RWPE2 (cell line): ENCODE results near the gene CORO7.
A peak's percentile ranks its signal among the peaks of the same experiment; 100 is the strongest.
"Not testable (repeated sequence)": the region's sequence is repeated elsewhere in the genome, so short reads cannot be mapped to it uniquely, and the experiment has no call there.

Source experiments
- ATAC-seq: fragments of 200-7000 bp; cut with Tn5 transposase; 3 replicates; pipeline ENCODE4 v1.9.1; 2021; ENCODE audit warnings: low read depth
- DNase-seq: peaks from one replicate; pipeline ENCODE4 v3.0.0-alpha.2; 2020; ENCODE audit warnings: low spot score
- H3K27ac ChIP-seq: fragments of 450-650 bp; 2 replicates; pipeline ENCODE4 v1.5.1; 2017; ENCODE audit warnings: mild to moderate bottlenecking; ENCODE audit not compliant: poor library complexity, severe bottlenecking
- H3K27me3 ChIP-seq: fragments of 250-450 bp; sonication (Bioruptor Pico); 2 replicates; pipeline ENCODE4 v1.5.1; 2021; ENCODE audit warnings: mild to moderate bottlenecking, moderate library complexity; ENCODE audit not compliant: insufficient read depth, poor library complexity, severe bottlenecking
- H3K36me3 ChIP-seq: fragments of 250-450 bp; sonication (Bioruptor Pico); 2 replicates; pipeline ENCODE4 v1.5.1; 2020; ENCODE audit warnings: low read depth, mild to moderate bottlenecking, moderate library complexity
- H3K4me1 ChIP-seq: fragments of 250-450 bp; sonication (Bioruptor Pico); 2 replicates; pipeline ENCODE4 v1.5.1; 2021; ENCODE audit warnings: mild to moderate bottlenecking, moderate library complexity; ENCODE audit not compliant: insufficient read depth, poor library complexity, severe bottlenecking
- H3K4me3 ChIP-seq: fragments of 250-450 bp; sonication (Bioruptor Pico); 2 replicates; pipeline ENCODE4 v1.5.1; 2021; ENCODE audit warnings: mild to moderate bottlenecking, moderate library complexity; ENCODE audit not compliant: severe bottlenecking
- H3K9me3 ChIP-seq: fragments of 250-450 bp; sonication (Bioruptor Pico); 2 replicates; pipeline ENCODE4 v1.5.1; 2021; ENCODE audit warnings: mild to moderate bottlenecking, moderate library complexity; ENCODE audit not compliant: severe bottlenecking
- TF ChIP-seq, protein P1 (sequence below): fragments of 450-650 bp; IDR thresholded peaks from one replicate; pipeline ENCODE4 v1.5.1; 2017; ENCODE audit warnings: mild to moderate bottlenecking, moderate library complexity; ENCODE audit not compliant: poor library complexity, severe bottlenecking

The CORO7 gene

DNA sequence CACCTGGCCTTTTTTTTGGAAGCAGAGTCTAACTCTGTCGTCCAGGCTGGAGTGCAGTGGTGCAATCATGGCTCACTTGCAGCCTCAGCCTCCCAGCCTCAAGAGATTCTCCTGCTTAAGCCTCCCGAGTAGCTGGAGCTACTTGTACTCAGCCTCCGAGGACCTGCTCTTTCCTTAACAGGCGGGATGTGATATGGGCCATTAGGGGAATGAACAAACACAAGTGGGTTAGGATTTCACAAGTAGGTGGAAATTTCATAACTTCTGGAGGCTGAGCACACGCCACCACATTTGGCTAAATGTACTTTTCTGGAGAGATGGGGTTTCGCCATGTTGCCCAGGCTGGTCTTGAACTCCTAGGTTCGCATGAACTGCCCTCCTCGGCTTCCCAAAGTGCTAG is 69.4 kb downstream of the CORO7 start:
- no peak for DNase-seq
- peaks cover 11% of the 10 kb centered on the region for H3K4me1 ChIP-seq
- H3K9me3 ChIP-seq: no peaks in the 10 kb centered on the region
- no peaks in the 10 kb centered on the region for H3K27me3 ChIP-seq
- TF ChIP-seq, protein P1, sequence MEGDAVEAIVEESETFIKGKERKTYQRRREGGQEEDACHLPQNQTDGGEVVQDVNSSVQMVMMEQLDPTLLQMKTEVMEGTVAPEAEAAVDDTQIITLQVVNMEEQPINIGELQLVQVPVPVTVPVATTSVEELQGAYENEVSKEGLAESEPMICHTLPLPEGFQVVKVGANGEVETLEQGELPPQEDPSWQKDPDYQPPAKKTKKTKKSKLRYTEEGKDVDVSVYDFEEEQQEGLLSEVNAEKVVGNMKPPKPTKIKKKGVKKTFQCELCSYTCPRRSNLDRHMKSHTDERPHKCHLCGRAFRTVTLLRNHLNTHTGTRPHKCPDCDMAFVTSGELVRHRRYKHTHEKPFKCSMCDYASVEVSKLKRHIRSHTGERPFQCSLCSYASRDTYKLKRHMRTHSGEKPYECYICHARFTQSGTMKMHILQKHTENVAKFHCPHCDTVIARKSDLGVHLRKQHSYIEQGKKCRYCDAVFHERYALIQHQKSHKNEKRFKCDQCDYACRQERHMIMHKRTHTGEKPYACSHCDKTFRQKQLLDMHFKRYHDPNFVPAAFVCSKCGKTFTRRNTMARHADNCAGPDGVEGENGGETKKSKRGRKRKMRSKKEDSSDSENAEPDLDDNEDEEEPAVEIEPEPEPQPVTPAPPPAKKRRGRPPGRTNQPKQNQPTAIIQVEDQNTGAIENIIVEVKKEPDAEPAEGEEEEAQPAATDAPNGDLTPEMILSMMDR: no peak
- H3K4me3 ChIP-seq: no peak overlapping the region
- H3K27ac ChIP-seq: no peak overlapping the region
- H3K36me3 ChIP-seq: peaks cover 10% of the 10 kb centered on the region
- no peak for ATAC-seq

DNA sequence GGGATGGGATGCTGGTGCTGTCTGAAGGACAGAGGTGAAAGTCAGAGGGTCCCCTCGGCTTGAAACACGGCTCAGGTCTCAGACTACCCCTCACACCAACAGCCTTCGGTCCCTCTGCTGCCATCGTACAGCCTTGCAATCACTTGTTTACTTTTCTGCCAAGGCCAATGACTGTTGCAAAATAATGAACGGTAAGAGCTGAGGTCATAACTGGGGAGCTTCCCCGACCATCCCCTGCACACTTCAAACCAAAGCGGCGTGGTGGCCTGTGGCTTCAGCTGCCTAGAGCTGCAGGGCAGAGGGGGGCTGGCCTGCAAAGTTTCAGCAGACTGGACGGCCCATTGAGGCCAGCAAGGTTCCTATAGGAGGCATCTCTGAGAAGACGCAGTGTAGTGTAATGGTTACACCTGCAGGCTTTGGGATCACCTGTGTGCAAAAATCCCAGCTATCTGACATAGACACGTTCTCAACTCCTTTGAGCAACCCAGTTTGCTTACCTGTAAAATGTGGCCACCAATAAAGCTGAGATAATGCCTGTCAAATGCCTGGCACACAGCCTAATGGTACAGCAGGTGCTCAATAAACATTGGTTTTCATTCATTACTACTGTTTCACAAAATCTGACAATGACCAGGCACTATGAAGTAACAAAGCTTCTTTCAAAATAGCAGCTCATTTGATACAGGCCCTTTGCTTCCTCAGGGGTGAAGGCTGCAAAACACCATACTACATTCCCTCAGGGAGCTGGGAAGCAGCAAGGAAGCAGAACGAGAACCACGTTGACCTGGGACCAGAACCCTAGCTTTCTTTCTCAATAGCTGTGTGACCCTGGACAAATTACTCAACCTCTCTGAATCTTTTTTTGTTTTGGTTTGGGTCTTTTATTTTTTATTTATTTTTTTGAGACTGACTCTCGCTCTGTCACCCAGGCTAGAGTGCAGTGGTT is 70.3 kb downstream of the CORO7 start:
- Histone ChIP-seq H3K4me3 (no peak overlapping the region), H3K36me3 (peaks cover 14% of the 10 kb centered on the region), H3K27ac (peak overlapping the region; percentile 9), H3K27me3 (no peaks in the 10 kb centered on the region), H3K4me1 (peaks cover 4% of the 10 kb centered on the region), H3K9me3 (no peaks in the 10 kb centered on the region)
- ATAC-seq (peak; percentile 13; the same call in 1 of the 3 replicates), DNase-seq (no peak)
- TF ChIP-seq, protein P1: no peak

DNA sequence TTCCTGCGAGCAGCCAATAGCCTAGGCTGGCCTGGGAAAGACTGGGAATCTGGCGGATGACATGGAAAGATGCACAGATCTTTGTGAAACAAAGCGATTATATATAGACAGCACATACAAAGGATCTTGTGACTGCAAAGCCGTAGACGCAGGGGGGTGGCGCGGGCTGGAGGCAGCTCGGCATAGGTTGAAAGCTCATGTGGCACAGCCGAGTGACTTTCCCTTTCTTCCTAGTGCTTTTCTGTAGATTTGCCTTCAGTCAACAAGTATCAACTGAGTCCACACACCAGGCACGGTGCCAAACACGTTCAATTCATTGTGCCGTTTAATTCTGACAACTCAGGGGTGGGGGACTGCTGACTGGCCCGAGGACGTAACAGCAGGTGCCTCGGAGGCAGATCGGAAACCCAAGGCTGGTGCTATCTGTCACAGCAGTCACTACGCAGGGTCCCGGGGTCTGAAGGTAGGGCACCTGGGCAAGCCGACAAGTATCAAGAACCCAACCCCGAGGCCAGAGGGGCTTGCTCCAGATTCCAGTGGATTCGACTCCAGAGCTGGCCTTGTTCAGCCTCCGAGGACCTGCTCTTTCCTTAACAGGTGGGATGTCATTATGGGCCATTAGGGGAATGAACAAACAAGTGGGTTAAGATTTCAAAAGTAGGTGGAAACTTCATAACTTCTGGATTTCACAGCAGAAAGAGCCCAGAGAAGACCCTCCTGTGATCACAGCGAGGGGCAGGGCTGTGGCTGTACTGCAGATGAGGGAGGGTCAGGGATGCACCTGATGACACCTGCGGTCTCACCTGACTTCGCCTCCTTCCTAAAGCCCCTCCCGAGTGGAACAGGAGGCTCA is 71.2 kb downstream of the CORO7 start:
- H3K9me3 ChIP-seq: no peaks in the 10 kb centered on the region
- H3K27ac ChIP-seq: peak overlapping the region; percentile 9
- ATAC-seq (no peak), DNase-seq (no peak)
- H3K27me3 ChIP-seq: no peaks in the 10 kb centered on the region
- TF ChIP-seq, protein P1: no peak
- H3K4me1 ChIP-seq: peaks cover 4% of the 10 kb centered on the region
- H3K36me3 ChIP-seq: peaks cover 23% of the 10 kb centered on the region
- no peak overlapping the region for H3K4me3 ChIP-seq

DNA sequence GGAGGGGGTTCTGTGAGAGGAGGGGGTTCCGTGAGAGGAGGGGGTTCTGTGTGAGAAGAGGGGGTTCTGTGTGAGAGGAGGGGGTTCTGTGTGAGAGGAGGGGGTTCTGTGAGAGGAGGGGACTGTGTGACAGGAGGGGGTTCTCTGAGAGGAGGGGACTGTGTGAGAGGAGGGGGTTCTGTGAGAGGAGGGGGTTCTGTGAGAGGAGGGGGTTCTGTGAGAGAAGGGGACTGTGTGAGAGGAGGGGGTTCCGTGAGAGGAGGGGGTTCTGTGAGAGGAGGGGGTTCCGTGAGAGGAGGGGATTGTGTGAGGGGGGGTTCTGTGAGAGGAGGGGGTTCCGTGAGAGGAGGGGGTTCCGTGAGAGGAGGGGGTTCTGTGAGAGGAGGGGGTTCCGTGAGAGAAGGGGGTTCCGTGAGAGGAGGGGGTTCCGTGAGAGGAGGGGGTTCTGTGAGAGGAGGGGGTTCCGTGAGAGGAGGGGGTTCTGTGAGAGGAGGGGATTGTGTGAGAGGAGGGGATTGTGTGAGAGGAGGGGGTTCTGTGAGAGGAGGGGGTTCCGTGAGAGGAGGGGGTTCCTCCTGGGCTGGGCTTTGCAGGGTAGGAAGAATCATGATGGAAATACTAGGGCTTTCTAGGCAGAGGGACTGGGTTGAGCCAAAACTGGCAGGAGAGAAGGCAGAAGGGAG is 72.0 kb downstream of the CORO7 start:
- H3K27me3 ChIP-seq, H3K4me3 ChIP-seq, H3K9me3 ChIP-seq, H3K4me1 ChIP-seq, DNase-seq, H3K27ac ChIP-seq: not testable (repeated sequence)
- peaks cover 18% of the 10 kb centered on the region for H3K36me3 ChIP-seq
- ATAC-seq: peak; percentile 59
